DMS79 (cell line): ENCODE results near the gene EVA1A.
"Not testable (repeated sequence)": the region's sequence is repeated elsewhere in the genome, so short reads cannot be mapped to it uniquely, and the experiment has no call there.

ENCODE experiments used
- DNase-seq: peaks from one replicate; lab custom pipeline; 2025; lab: John Stamatoyannopoulos, UW

EVA1A gene

DNA sequence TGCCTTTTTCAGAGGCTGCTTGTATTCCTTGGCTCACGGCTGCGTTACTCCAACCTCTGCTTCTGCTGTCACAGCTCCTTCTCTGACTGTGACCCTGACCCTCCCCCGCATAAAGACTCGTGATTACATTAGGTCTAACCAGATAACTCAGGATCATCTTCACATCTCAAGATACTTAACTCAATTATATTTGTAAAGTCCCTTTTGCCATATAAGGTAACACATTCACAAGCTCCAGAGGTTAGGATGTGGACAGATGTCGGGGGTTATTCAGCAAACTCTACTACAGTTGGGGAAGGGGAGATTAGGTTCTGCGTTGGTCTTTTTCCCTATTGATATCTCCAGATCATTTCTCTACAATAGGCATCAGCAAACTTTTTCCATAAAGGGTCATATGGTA lies 76.9 kb downstream of the EVA1A start:
- DNase-seq, result no peak

GRCh38 chr2:75482398-75482797 lies 78.3 kb downstream of the EVA1A start:
- no peak for DNase-seq

- DNase-seq, result no peak
Measured at GRCh38 chr2:75480971-75481836, 79.5 kb downstream of the EVA1A start.

DNA sequence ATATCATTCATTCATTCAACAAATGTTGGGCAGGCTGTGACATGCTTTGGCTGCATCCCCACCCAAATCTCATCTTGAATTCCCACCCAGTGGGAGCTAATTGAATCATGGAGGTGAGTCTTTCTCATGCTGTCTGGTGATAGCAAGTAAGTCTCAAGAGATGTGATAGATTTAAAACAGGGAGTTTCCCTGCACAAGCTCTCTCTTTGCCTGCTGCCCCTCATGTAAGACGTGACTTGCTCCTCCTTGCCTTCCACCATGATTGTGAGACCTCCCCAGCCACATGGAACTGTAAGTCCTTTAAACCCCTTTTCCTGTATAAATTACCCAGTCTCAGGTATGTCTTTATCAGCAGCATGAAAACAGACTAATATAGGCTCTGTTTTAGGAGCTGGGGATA lies 83.0 kb downstream of the EVA1A start:
- not testable (repeated sequence) for DNase-seq

- no peak for DNase-seq
Measured at GRCh38 chr2:75476761-75477160, 84.0 kb downstream of the EVA1A start.

DNA sequence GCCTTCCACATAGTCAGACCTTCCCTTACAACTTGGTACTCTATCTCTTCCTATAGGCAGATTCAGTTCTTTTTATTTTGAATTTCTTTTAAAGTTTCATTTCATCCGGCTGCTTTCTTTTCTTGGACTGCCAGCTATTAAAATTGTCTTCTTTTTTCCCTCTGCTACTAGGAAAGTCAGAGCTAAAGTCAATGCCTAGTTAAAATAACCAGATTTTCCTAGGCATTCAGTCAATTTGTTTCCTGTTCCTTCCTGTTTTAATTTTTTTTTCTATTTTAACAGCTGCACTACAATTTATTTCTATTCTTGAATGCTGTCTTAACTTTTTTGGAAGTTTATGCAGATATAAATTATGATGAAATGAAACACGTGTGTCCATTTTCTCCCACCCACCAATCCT lies 84.8 kb downstream of the EVA1A start:
- DNase-seq, result no peak

DNA sequence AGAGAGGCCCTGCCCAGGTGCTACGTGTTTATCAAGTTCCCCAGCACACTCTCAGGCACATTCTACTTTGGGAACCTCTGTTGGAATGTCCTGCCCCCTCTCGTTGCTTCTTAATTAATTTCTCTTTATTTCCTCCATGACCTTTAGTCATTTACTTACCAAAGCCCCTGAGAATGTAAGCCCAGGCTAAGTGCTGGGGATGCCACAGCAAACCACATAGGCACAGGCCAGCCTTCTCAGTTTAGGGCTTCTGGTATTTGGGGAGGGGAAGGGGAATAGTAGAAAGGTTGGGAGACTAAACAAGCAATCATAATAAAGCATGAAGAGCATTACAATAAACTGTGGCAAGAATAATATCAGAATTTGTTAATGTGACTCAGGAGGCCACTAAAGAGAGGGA lies 85.7 kb downstream of the EVA1A start:
- DNase-seq, result no peak

- DNase-seq, result no peak
Measured at GRCh38 chr2:75474115-75474514, 86.6 kb downstream of the EVA1A start.

DNA sequence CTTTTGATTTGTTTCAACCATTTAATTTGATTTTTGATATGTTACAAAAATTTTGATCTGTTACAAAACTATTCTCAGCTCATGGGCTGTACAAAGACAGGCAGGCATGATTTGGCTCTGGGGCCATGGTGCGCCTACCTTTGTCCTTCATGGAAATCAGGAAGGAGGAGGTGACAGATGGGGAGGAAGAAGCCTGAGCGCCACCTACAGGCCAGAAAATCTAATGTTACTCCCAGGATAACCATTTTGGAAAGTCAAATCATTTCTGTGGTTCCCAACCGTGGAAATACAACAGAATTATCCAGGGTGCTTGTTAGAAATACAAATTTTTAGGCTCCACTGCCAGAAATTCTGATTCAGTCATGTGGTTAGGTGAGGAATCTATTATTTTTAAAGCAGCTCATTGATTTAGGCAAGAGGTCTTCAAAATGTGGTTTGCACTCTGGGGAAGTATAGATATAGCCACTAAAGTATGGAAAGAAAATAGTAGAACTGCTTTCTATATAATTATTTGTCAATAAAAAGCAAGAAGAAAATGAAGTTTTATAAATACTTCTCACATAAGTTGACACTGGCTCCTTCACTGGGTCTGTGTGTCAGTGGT lies 93.9 kb downstream of the EVA1A start:
- DNase-seq, result no peak

DNA sequence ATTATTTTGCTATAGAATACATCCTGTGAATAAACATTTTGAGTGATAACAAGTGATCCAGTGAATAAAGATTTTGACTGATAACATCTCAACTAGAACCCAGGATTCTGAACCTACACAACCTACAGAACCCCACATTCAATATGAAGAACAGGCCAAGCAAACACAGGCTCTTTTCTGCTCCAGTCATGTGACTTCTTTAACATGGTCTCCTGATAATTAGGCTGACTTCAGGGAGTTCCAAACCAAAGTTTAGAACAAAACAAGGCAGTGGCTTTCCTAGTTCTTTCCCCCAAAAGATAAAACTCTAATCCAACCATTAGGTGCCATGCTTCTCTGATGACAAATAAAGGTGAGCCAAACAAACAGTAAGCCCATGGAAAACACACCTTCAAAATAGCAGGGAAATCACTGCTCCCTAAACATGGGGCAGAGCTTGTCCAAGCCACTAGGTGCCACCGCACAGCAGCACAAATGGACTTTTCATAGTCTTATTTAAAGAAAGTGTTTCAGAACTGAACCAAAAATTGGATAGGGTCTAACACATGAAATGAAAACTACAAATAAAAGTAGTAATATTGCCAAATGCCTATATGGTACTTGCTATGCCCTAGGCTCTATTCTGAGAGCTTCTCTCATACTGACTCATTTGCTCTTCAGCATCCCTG lies 95.3 kb downstream of the EVA1A start:
- no peak for DNase-seq

DNA sequence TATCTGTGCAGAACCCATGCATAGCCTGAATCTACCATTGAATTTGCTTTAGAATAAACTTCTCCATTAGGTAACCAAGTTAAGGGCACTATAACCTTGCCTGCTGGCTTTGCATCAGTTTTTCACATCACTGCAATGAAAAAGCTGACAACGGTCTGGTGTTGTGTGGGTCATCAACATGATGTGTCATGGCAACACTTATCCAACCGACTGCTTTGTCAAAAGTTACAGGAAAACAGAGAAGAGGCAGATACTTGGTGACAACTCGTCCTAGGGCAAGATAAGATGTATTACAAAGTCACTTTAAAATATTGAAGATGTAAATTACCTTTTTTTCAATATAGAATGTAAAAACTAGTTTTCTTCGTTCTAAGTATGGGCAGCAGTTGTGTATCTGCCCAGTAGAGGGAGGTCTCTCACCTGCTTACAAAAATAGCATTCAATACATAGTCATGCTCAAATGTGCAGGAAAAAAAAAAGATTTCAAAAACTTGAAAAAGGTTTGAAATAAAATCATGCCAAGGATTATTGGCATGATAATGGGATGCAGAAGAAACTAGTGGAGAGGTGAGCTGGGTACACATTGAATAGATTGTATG lies 96.3 kb downstream of the EVA1A start:
- DNase-seq, result no peak

DNA sequence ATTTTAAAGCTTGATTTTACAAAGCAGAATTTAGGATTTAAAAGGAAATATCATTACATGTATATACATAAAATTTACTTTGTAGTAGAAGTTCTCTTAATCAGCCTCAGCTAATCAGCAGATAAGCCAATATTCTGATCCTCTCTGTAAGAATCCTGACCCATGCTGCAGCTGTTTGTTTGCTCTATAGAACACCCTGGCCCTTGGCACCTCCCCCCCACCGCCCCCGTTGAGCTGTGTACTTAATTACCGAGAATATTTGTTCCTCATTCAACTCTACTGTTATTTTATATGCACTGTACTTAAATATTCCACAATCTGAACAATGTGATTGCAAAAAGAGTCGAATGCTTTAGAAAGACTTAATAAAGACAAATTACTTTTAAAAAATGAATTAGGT lies 98.0 kb downstream of the EVA1A start:
- no peak for DNase-seq

- DNase-seq, result no peak
Measured at GRCh38 chr2:75462206-75462605, 98.5 kb downstream of the EVA1A start.

- no peak for DNase-seq
Measured at GRCh38 chr2:75460630-75461029, 100.1 kb downstream of the EVA1A start.

DNA sequence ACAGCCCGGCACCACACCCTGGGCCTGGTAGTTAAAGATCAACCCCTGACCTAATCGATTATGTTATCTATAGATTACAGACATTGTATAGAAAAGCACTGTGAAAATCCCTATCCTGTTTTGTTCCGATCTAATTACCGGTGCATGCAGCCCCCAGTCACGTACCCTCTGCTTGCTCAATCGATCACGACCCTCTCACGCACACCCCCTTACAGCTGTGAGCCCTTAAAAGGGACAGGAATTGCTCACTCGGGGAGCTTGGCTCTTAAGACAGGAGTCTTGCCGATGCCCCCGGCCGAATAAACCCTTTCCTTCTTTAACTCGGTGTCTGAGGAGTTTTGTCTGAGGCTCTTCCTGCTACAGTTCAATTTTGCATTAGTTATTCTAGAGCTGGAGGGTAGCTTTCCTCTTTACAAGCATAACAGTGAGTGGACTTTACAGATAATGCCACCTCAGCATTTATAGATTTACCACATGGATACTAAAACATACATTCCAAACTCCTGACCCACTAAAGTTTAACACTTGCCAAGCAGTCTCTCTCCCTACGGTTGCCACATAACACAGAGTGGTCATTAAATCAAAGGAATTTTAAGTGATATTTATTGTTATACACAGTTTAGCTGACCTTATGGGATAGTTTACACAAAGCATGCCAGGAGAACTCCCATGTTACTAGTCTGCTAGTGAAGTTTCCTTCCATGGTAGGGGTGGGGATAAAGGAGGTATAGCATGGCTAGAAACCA lies 101.0 kb downstream of the EVA1A start:
- no peak for DNase-seq

- DNase-seq, result no peak
Measured at GRCh38 chr2:75458201-75458600, 102.5 kb downstream of the EVA1A start.

DNA sequence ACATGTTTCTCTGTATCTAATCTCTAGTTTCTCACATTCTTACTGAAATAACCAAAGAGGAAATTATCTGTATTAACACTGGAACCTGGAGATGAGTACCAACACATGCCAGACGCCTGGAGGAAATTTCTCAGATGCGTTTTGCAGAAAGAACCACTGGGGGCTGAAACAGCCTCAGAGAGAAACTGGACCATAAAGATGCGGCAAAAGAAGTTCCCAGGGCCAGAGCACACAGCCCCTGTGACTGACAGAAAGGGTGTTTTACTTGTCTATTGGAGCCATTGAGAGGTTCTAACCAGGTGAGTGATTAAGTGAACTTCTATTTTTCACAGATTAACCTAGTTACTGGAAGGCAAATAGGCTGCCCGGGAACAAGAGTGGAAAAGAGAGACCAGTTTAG lies 103.9 kb downstream of the EVA1A start:
- no peak for DNase-seq

DNA sequence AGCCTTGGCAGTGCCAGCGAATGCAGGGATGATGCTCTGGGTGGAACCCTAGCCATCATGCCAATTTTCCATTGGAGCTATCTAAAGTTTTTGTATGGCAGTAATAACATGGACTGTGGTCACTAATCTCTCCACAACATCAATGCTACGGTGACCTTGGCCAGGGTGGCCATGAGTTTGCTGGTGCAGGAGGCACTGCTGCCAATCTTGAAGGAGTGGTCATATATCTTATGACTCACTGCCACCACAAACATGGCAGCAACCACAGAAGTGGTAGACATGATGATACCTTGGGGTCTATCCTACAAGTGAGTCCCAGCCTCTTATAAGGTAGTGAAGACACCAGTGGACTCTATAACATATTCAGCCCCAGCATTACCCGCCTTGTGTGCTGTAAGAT lies 104.6 kb downstream of the EVA1A start:
- no peak for DNase-seq

DNA sequence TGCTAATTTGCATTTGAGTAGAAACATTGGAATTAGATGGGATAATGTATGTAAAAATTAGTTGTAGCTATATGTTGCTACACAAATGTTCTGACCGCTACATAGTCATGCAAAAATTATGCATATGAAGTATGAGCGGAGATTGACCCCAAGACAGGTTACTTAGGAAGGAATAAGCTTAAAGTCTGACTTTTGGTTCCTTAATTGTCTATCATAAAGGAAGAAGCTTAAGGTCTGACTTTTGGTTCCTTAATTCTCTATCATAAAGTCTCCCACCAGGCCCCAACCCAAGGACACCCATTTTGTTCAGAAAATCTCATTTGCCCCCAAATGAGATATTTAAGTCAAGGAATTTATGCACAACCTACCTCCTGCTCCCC lies 106.5 kb downstream of the EVA1A start:
- DNase-seq, result no peak

GRCh38 chr2:75453384-75454240 lies 107.1 kb downstream of the EVA1A start:
- no peak for DNase-seq

DNA sequence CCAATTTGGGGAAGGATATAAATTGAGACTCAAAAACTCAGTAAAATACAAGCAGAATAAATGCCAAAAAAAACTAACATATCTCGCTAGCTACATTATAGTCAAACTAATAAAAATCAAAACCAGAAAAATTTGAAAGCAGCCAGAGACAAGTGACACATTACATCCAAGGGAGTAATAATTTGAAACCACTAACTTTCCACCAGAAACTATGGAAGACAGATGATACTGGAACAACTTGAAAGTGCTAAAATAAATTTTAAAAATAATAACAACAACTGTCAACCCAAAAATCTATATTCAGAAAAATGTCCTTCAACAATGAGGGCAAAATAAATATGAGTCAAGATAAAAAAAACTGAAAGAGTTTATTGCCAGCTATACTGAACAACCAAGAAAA lies 110.7 kb downstream of the EVA1A start:
- DNase-seq, result no peak
